Astrocyte (in vitro differentiated cells and primary cell): ENCODE measurements around the gene NR3C1. TPM values are rescaled to one million over a fixed set of nuclear protein-coding genes. Genes with fewer than 3 reads are reported as not detected.

Source experiments
- DNase-seq: peaks from one replicate; pipeline ENCODE4 v3.0.0-alpha.2; 2010; ENCODE audit warnings: low read depth
- FAIRE-seq: peaks from 2 replicates; lab custom pipeline; 2011; peaks lifted over from hg19 to GRCh38; lab: Jason Lieb, UNC
- H2AFZ ChIP-seq: 2 replicates; pipeline ENCODE4 v1.6.0; 2012; ENCODE audit warnings: low read depth, low read length, inconsistent platforms
- H3K27ac ChIP-seq: 2 replicates; pipeline ENCODE4 v1.5.1; 2011; ENCODE audit warnings: low read depth, low read length, inconsistent platforms
- H3K27me3 ChIP-seq: 2 replicates; pipeline ENCODE4 v1.6.0; 2011; ENCODE audit warnings: low read length, inconsistent platforms; ENCODE audit not compliant: insufficient read depth
- H3K36me3 ChIP-seq: 2 replicates; pipeline ENCODE4 v1.5.1; 2011; ENCODE audit warnings: low read length, inconsistent platforms; ENCODE audit not compliant: insufficient read depth
- H3K4me1 ChIP-seq: 2 replicates; pipeline ENCODE4 v1.5.1; 2011; ENCODE audit warnings: low read length, inconsistent platforms; ENCODE audit not compliant: insufficient read depth
- H3K4me2 ChIP-seq: 2 replicates; pipeline ENCODE4 v1.6.0; 2012; ENCODE audit warnings: low read length, inconsistent platforms
- H3K4me3 ChIP-seq: 2 replicates; pipeline ENCODE4 v1.5.1; 2011; ENCODE audit warnings: low read depth, mild to moderate bottlenecking, low read length, inconsistent platforms; ENCODE audit not compliant: insufficient read depth
- H3K79me2 ChIP-seq: 2 replicates; pipeline ENCODE4 v1.6.0; 2012; ENCODE audit warnings: mild to moderate bottlenecking, low read length, inconsistent platforms; ENCODE audit not compliant: insufficient read depth
- H3K9ac ChIP-seq: 2 replicates; pipeline ENCODE4 v1.6.0; 2012; ENCODE audit warnings: mild to moderate bottlenecking, low read length, inconsistent platforms
- H3K9me3 ChIP-seq: 2 replicates; pipeline ENCODE4 v1.5.1; 2012; ENCODE audit warnings: low read depth, mild to moderate bottlenecking, low read length, inconsistent platforms; ENCODE audit not compliant: insufficient read depth
- H4K20me1 ChIP-seq: 2 replicates; pipeline ENCODE4 v1.6.0; 2012; ENCODE audit warnings: low read length, inconsistent platforms; ENCODE audit not compliant: insufficient read depth
- H3K27ac Mint-ChIP-seq: one replicate; pipeline ENCODE4 v1.8.0; 2021; ENCODE audit warnings: mild to moderate bottlenecking, mixed read lengths; ENCODE audit not compliant: unreplicated experiment
- H3K27me3 Mint-ChIP-seq: one replicate; pipeline ENCODE4 v1.8.0; 2021; ENCODE audit warnings: low read depth, mixed read lengths; ENCODE audit not compliant: unreplicated experiment
- H3K36me3 Mint-ChIP-seq: one replicate; pipeline ENCODE4 v1.8.0; 2021; ENCODE audit warnings: low read depth, mixed read lengths; ENCODE audit not compliant: unreplicated experiment
- H3K4me1 Mint-ChIP-seq: one replicate; pipeline ENCODE4 v1.8.0; 2021; ENCODE audit warnings: low read depth, mixed read lengths; ENCODE audit not compliant: unreplicated experiment
- H3K4me3 Mint-ChIP-seq: one replicate; pipeline ENCODE4 v1.8.0; 2021; ENCODE audit warnings: mild to moderate bottlenecking, moderate library complexity, mixed read lengths; ENCODE audit not compliant: unreplicated experiment
- H3K9me3 Mint-ChIP-seq: one replicate; pipeline ENCODE4 v1.8.0; 2021; ENCODE audit warnings: mild to moderate bottlenecking, mixed read lengths; ENCODE audit not compliant: unreplicated experiment
- CTCF ChIP-seq: IDR thresholded peaks from 2 replicates; pipeline ENCODE4 v1.5.1; 2011; ENCODE audit warnings: low read depth, mild to moderate bottlenecking, inconsistent platforms, low read length, moderate library complexity; ENCODE audit not compliant: insufficient read depth
- EZH2 ChIP-seq: IDR thresholded peaks from 2 replicates; pipeline ENCODE4 v1.6.1; 2012; ENCODE audit warnings: mild to moderate bottlenecking, low read length, inconsistent platforms; ENCODE audit not compliant: insufficient read depth
- total RNA-seq: library from RNA; stranded (reverse); gene quantifications from 2 replicates; pipeline ENCODE4 v1.2.1, GENCODE V29; 2021

The NR3C1 gene
- total RNA-seq, 1 donor from 2014 or later: 35.4 TPM

DNA sequence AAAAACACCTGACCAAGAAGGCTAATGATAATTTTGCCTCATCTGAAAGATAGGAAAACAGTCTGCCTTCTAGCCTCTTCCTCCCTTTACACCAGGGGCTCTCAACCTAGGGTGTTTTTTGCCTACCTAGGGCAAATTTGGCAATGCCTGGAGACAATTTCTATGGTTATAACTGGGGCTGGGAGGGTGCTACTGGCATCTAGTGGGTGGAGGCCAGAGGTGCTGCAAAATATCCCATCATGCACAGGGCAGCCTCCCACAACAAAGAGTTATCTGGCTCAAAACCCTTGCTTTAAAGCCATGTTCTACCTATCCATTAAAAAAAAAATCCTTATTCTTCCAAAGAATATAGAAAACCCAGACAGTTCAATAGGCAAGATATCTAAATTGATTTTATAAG lies 45.0 kb upstream of the NR3C1 start:
- H3K27me3 ChIP-seq: no peaks in the 10 kb centered on the region
- H3K4me1 ChIP-seq: no peaks in the 10 kb centered on the region
- H3K9me3 Mint-ChIP-seq: no peaks in the 10 kb centered on the region
- H3K27ac ChIP-seq: no peak overlapping the region
- H3K9ac ChIP-seq: no peak overlapping the region
- no peaks in the 10 kb centered on the region for H3K79me2 ChIP-seq
- no peak overlapping the region for H3K27ac Mint-ChIP-seq
- TF ChIP-seq CTCF (no peak), EZH2 (no peak)
- H3K36me3 Mint-ChIP-seq: no peaks in the 10 kb centered on the region
- no peak overlapping the region for H2AFZ ChIP-seq
- no peaks in the 10 kb centered on the region for H3K9me3 ChIP-seq
- no peaks in the 10 kb centered on the region for H4K20me1 ChIP-seq
- H3K4me3 Mint-ChIP-seq: no peak overlapping the region
- no peak overlapping the region for H3K4me3 ChIP-seq
- no peaks in the 10 kb centered on the region for H3K4me1 Mint-ChIP-seq
- H3K36me3 ChIP-seq: no peaks in the 10 kb centered on the region
- DNase-seq: no peak
- no peak overlapping the region for H3K4me2 ChIP-seq
- no peak for FAIRE-seq
- H3K27me3 Mint-ChIP-seq: no peaks in the 10 kb centered on the region

- FAIRE-seq (no peak), DNase-seq (no peak)
- H3K9me3 Mint-ChIP-seq: no peaks in the 10 kb centered on the region
- Histone ChIP-seq H3K4me3 (no peak overlapping the region), H2AFZ (no peak overlapping the region), H3K27me3 (no peaks in the 10 kb centered on the region), H3K9me3 (no peaks in the 10 kb centered on the region), H3K4me2 (no peak overlapping the region), H3K36me3 (no peaks in the 10 kb centered on the region), H3K27ac (no peak overlapping the region), H4K20me1 (no peaks in the 10 kb centered on the region), H3K4me1 (no peaks in the 10 kb centered on the region), H3K9ac (no peak overlapping the region), H3K79me2 (no peaks in the 10 kb centered on the region)
- H3K4me3 Mint-ChIP-seq: no peak overlapping the region
- H3K36me3 Mint-ChIP-seq: no peaks in the 10 kb centered on the region
- no peak overlapping the region for H3K27ac Mint-ChIP-seq
- TF ChIP-seq EZH2: no peak
- TF ChIP-seq CTCF: no peak
- no peaks in the 10 kb centered on the region for H3K4me1 Mint-ChIP-seq
- no peaks in the 10 kb centered on the region for H3K27me3 Mint-ChIP-seq
Measured at GRCh38 chr5:143447983-143448382, 44.5 kb upstream of the NR3C1 start.

DNA sequence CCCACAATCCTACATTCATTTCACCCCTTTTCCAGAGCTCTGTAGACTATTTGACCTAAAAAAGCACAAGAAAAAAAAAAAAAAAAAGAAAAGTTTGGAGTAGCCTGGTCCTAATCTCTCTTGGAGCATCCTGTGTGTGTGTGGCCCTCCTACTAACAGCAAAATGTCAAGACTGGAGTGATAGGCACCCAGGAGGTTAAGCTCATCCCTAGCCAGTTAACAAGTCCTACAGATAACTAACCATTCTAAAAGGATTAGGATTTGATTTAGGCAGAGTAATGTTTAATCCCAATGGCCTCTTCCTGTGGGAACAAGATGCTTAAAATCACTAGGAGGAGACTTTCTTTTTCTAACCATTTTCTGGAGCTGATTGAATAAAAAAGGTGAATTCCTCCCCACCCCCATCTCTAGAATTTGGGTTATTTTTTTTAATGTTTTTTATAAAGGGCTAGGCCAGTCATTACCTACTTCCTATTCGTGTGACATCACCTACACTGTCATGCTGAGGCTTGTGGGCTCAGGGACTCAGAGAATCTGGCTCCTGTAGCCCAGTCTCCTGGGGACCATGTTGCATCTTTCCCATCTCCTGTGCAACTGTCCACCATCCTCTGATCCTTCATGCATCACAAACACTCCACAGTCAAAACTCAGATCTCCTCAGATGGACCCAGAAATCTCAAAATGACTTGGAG lies 43.2 kb upstream of the NR3C1 start:
- Histone ChIP-seq H3K4me3 (no peak overlapping the region), H3K9me3 (no peaks in the 10 kb centered on the region), H3K9ac (no peak overlapping the region), H3K27me3 (no peaks in the 10 kb centered on the region), H3K27ac (no peak overlapping the region), H4K20me1 (no peaks in the 10 kb centered on the region), H3K4me1 (no peaks in the 10 kb centered on the region), H3K36me3 (no peaks in the 10 kb centered on the region), H2AFZ (no peak overlapping the region), H3K4me2 (no peak overlapping the region), H3K79me2 (no peaks in the 10 kb centered on the region)
- Mint-ChIP-seq H3K9me3 (no peaks in the 10 kb centered on the region), H3K27me3 (no peaks in the 10 kb centered on the region), H3K36me3 (no peaks in the 10 kb centered on the region), H3K4me1 (no peaks in the 10 kb centered on the region), H3K4me3 (no peak overlapping the region), H3K27ac (no peak overlapping the region)
- no peak for TF ChIP-seq CTCF
- TF ChIP-seq EZH2: no peak
- FAIRE-seq (no peak), DNase-seq (no peak)
